ENCODE measurements around the gene B3GNT3.

GRCh38 chr19:17843908-17844490 lies 49.1 kb downstream of the B3GNT3 start:
- no peak for TF ChIP-seq RAD21 (IDR thresholded peaks at IDR 0.05; ENCODE audit: low read depth)
- TF ChIP-seq, protein P1, sequence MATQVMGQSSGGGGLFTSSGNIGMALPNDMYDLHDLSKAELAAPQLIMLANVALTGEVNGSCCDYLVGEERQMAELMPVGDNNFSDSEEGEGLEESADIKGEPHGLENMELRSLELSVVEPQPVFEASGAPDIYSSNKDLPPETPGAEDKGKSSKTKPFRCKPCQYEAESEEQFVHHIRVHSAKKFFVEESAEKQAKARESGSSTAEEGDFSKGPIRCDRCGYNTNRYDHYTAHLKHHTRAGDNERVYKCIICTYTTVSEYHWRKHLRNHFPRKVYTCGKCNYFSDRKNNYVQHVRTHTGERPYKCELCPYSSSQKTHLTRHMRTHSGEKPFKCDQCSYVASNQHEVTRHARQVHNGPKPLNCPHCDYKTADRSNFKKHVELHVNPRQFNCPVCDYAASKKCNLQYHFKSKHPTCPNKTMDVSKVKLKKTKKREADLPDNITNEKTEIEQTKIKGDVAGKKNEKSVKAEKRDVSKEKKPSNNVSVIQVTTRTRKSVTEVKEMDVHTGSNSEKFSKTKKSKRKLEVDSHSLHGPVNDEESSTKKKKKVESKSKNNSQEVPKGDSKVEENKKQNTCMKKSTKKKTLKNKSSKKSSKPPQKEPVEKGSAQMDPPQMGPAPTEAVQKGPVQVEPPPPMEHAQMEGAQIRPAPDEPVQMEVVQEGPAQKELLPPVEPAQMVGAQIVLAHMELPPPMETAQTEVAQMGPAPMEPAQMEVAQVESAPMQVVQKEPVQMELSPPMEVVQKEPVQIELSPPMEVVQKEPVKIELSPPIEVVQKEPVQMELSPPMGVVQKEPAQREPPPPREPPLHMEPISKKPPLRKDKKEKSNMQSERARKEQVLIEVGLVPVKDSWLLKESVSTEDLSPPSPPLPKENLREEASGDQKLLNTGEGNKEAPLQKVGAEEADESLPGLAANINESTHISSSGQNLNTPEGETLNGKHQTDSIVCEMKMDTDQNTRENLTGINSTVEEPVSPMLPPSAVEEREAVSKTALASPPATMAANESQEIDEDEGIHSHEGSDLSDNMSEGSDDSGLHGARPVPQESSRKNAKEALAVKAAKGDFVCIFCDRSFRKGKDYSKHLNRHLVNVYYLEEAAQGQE (IDR thresholded peaks at IDR 0.05; ENCODE audit: low read depth), result no peak
- TF ChIP-seq EGR1 (IDR thresholded peaks at IDR 0.05), result no peak
- no peak for TF ChIP-seq CEBPB (IDR thresholded peaks at IDR 0.05)
- TF ChIP-seq YY1 (IDR thresholded peaks at IDR 0.05; ENCODE audit: low read depth), result no peak
- TF ChIP-seq, protein P2, sequence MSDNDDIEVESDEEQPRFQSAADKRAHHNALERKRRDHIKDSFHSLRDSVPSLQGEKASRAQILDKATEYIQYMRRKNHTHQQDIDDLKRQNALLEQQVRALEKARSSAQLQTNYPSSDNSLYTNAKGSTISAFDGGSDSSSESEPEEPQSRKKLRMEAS (IDR thresholded peaks at IDR 0.05), result no peak
- no peak for TF ChIP-seq EP300 (IDR thresholded peaks at IDR 0.05; ENCODE audit: borderline replicate concordance)
- TF ChIP-seq, protein P3, sequence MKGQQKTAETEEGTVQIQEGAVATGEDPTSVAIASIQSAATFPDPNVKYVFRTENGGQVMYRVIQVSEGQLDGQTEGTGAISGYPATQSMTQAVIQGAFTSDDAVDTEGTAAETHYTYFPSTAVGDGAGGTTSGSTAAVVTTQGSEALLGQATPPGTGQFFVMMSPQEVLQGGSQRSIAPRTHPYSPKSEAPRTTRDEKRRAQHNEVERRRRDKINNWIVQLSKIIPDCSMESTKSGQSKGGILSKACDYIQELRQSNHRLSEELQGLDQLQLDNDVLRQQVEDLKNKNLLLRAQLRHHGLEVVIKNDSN (IDR thresholded peaks at IDR 0.05), result no peak
